Measurements from ENCODE around the gene USP7.
"Not testable (repeated sequence)": the region's sequence is repeated elsewhere in the genome, so short reads cannot be mapped to it uniquely, and the experiment has no call there.

Gene USP7

DNA sequence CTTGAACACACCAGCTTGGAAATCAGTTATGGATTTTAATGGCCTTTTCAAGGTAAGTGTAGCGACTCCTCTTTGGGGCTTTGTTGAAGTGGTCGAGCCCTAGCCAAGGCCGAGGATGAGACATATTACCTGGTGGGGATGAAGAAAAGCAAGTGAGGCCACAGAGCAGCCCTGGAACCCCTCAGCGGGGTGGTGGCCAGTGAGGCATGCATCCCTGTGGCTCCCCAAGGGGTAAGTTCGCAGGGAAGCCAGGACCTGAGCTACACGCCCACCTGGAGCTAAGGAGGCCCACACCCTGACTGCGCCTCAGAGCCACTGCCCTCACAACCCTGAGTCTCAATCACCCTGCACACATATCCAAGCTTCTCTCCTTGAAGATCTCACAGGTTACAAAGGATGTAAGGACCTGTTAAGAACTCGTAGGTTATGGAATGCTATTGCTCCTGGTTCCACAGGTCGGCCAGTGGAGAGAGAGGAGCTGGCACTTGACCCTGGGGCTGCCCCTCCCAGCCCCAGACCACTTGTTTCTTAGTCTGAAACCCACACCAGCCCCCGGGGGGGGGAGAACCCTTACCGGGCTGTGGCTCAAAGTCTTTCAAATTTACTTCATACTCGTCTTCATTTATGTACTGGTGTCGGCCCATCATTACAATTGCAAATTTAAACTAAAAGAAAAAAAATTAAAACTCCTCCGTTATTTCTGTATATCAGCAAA is 69.6 kb downstream of the USP7 start:
- DNase-seq: no peak

DNA sequence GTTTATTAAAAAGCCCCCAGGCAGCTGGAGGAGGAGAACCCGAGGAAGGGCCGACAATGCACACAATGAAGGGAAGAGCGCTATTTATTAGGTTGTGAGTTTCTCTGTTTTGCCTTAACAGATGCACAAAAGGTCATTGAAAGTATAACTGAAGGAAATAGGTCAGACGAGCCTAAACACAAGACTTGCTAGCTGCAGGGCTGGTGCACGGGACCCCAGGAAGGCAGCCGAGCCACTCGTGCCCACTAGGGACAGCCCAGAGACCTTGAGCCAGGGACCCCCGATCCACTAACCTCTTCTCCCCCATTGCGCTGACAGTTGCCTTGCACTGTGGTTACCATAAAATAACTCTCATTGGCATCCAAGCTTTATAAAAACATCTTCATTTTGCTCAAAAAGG is 70.3 kb downstream of the USP7 start:
- no peak for DNase-seq

DNA sequence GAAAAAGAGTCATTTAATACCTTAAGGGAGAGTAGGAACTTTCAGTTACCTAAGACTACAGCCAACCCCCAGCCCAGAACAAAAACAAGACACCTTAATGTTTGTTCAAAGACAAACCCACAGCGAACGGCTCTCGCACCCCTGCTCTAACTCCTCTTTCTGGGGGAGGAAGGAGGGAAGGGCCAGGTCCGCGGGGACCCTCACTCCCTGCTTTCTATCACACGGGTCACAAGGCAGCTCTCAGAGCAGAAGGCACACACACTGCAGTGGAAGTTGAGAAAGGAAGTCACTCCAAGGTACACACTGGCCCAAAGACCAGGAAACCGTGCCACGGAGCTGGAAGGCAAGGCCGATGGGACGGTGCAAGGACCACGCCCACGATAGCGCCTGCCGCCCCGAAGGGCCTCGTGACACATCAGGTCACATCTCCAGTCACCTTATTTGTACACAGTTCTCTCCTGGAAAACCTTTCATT is 71.6 kb downstream of the USP7 start:
- no peak for DNase-seq

DNA sequence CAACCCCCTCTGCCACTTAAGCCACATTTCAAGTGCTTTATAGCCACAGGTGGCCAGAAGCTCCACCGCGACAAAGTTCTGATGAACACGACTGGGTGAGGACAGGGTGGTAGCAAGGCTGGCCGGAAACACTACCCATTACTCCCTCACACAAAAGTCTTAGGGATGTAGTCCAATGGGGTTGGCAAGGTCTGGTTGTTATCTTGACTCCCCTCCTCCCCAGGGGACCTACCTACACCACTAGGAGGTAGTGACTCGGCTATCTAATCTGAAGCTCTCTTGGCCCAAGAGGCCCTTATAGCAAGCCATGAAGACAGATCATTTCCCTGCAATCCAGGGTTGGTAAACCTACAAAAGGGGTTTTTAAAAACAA is 73.2 kb downstream of the USP7 start:
- no peak for DNase-seq

DNA sequence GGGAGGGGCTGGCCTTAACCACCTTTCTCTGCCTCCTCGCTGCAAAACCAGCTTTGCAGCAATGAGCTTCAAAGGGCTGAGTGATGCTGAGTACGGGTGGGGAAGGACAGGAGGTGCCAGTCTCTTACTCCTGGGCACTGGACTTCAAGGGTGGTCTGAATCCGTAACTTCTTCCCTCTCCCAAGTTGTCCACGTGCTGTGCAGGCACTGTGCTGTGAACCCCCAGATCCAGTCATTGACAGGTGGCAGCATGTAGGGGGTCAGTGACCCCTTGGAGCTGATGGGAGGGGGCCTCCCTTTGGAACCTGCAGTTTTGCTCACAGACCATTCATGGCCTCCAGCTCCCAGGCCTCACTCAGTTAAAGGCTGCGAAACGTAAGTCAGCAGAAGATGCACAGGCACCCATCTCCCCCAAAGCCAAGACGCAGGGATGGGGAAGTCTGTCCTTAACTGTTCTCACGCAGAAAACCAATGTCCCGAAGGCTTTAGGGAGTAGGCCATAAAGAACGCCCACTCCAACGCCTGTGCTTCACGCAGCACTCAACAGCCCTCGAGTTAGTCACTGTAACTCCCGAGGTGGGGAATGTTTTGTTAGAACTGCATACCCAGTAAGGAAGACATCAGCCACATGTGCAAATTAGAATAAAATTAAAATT is 73.7 kb downstream of the USP7 start:
- DNase-seq: no peak

DNA sequence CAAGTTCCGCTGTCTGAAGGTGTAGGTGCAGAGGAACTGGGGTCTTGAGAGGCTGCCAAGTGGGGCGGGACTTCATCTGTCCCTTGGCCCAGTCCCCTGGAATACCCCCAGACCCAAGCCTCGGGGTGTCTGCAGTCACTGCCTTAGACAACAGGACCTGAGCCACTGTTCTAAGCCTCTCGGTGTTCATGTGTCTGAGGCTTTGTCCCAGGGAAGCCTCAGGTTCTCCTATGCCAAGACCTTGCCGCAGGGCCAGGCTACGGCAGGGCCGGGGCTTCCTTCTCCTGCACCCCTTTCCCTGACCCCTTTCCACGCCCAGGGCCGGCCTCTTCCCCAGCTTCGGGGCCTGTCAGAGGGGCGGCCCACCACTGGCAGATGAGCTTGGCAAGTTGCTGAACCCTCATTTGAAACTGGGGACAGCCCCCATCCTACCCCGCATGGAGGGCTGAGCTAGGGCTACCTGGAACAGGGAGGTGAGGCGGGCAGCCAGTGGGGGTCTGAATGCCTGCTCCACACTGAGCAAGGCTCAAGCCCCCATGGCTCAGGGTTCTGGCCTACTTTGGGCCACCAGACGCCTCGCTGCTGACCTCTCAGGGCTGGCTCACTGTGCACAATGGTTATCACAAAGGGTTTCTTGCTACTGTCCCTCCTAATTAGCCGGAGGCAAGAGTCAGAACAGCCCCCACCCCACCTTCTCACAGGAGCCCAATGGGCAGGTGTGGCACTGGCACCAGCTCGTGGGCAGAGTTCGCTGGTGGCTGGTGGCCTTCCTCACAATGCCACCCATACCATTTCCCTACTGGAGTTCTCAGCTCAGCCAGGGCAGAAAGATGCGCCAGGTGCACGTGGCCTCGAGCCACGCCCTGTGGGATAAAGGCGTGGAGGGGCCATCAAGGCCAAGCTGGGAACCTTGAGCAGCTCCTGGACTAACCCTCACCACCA is 74.5 kb downstream of the USP7 start:
- DNase-seq: no peak

DNA sequence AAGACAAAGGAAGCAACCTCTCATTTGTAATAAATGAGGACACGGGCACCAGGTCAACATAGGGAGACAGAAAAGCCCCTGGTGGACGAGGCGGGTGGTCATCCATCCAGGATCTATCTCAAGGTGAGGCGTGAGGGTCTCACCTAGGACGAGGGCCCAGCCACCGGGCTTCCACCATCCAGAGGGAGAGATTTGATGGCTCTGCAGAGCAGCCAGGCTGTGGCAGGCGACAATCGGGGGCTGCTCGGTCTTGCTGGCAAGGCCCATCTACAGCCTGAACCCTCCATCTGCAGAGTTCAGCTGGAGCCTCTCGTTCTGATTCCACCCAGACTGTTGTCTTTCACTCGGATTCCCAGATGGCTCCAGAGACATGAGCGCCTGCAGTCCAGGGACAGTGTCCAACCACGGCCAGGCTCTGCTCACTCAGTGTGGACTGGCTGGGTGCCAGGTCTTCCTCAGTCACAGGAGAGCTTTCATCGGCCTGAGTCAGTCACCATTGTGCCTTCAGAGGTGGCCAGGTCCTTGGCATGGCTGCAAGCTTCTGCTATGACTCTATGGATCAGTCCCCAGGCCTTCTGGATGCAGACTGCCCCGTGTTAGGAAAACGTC is 75.7 kb downstream of the USP7 start:
- DNase-seq: no peak

DNA sequence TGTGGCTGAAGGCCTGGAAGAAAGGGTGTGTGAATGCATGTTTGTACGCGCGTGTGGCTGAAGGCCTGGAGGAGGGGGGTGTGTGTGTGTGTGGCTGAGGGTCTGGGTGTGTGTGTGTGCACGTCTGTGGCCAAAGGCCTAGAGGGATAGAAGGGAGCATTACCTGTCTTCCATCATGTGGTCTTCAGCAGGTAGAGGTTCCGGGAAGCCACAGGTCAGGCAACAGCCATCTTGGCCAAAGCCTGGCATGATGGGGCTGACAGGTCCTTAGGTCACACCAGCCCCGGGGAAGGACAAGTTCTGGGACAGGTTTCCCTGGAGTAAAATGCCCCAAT is 76.3 kb downstream of the USP7 start:
- DNase-seq: no peak

DNA sequence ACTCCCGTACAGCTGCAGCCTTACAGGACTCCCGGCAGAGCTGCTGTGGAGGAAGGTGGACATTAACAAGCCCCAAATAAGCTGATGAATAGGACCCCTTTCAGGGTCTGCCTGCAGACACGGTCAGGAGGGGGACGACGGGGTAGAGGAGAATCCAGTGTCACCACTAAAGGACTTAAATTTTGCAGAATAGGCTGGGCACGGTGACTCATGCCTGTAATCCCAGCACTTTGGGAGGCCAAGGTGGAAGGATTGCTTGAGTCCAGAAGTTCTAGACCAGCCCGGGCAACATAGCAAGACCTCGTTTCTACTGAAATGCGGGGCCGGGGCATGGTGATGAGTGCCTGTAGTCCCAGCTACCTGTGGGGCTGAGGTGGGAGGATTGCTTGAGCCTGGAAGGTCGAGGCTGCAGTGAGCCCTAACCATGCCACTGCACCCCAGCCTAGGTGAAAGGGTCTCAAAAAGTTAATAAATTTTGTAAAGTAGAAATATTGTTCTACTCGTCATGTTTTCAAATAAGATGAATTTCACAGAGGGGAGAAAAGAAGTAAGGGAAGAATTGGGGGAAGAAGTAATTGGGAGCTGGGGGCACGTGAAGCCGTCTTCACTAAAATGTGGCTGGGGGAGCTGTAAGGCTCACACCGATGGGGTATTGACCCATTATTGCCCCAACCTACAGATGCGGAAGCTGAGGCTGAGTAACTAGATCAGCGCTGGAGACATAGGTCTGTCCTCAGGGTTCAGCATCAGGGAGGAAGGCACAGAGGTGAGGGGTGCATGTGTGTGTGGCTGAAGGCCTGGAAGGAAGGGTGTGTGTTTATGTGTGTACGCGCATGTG is 76.9 kb downstream of the USP7 start:
- no peak for DNase-seq

DNA sequence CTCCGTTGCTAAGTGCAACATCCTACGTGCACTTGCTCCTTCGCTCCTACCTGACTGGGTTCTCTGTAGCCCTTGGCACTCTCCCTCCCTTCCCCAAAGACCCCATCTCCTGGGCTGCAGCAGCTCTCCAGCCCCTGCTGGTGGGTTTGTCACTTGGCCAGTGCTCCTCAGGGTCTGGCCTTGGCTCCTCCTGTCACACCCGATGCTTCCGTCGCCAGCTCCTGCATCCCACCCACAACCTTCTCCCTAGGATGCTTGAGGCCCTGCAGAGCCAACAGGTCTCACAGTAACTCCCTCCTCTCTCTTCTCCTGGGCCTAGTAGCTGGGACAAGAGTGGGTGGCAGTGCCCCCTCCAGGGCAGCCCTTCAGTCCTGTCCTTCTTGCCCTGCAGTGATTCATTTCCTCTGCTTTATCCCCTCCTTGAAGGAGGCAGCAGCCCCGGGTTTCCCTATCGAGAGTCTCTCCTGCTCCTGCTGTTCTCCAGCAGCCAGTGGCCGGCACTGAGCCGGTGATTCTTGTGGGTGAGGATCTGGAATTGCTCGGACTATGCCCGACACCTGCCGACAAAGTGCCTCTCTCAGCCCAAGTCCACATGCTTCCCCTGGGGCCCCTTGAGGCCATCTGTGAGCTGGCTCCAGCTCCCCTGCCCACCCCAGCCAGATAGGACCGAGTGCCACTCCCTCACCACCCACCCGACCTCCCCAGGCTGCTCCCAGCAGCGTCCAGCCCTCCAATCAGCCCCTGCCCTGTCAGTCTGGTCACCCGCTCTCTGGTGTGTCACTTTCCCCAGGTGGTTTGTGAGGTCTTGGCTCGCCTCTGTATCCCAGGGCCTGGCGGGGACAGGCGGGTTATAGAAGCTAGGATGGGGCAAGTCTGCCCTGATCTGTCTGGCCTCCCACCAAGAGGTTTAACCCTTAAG is 77.8 kb downstream of the USP7 start:
- no peak for DNase-seq

DNA sequence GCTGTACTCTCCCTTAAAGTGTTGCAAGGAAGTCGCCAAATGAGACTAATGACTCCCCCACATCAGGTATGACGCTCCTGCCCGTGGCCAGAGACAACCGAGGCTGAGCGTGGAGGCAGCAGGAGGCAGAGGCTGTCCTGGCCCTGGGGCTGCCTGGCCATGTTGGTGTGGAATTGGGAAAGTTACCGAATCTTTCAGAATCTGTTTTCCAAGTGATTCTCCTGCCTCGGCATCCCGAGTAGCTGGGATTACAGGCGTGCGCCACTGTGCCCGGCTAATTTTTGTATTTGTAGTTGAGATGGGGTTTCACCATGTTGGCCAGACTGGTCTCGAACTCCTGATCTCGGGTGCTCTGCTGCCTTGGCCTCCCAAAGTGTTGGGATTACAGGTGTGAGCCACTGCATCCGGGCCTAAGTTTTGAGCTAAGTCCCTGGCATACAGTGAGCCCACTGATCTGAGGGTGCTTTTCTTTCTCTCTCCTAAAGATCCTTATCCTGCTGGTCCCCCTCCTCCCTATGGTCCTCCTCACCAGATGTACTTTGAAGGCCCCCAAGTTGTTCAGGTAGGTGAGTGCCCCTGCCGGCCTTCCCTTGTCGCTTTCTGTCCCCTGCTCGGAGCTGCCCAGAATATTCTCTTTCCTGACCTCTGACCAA is 80.9 kb downstream of the USP7 start:
- DNase-seq: no peak

DNA sequence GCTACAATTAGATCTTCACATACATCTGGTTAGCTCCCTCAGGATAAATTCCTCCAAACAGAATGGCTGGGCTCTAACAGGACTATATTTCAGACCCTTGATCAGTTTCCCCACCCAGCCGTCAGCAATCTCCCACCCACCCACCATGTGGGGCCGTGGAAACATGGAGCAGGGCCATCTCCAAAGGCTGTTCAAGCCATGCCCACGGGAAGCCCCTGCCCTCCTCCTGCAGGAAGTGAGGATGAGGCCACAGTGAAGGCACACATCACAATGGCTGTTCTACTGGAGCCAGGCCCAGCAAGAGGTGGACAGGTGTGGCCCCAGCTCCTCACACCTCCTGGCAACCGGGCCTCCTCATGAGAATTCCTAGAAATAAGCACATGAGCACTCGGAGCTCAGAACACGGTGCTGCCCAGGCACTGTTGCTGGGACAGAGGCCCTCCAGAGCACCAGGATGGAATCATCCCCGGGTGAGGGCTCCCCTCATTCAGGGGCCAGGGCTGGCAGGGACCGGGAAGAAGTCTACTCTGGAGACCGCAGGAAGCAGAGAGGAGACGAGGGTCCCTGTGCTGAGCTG is 81.6 kb downstream of the USP7 start, which contains the start of gene LITAFD:
Gene LITAFD, plus strand, starts transcription at position 311 of the 577 bp plus-strand sequence. CDS start 2,005 bp downstream, outside the sequence.
- DNase-seq: no peak

DNA sequence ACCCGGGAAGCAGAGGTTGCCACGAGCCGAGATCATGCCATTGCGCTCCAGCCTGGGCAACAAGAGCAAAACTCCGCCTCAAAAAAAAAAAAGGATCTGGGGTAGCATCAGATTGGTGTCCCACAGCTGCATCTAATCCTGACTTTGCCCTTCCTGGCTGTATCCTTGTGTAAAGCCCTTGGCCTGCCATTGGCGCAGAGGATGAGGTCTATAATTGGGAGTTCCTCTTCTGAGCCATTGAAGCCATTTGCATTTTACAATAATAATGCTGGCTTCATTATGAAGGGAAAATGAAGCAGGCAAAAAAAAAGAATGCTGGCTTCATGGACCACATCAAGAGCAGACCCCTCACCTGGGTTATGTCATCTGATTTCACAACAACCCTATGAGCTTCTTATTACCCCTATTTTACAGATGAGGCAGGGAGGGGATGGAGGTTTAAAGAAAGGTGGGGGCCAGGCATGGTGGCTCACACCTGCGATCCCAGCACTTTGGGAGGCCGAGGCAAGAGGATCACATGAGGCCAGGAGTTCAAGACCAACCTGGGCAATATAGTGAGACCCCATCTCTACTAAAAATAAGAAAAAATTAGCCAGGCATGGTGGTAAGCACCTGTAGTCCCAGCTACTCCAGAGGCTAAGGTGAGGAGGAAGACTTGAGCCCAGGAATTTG is 82.7 kb downstream of the USP7 start:
- DNase-seq: no peak

DNA sequence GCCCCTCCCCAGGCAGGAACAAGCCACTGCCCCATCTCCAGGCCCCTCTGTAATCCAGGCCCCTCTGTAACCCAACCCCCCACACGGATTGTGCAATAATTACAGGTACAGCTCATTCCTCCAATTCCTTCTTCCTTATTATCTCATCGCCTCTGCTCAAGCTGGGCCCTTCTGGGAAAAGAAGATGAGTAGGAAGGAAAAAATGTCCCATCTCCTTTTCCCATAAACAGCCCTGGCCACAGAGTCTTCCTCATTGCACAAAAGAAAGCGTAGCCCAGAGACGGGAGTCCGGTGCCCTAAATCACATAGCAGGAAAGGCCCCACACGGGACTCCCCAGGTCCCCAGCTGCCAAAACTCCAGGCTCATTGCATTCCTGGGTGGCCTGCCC is 85.2 kb downstream of the USP7 start:
- no peak for DNase-seq

DNA sequence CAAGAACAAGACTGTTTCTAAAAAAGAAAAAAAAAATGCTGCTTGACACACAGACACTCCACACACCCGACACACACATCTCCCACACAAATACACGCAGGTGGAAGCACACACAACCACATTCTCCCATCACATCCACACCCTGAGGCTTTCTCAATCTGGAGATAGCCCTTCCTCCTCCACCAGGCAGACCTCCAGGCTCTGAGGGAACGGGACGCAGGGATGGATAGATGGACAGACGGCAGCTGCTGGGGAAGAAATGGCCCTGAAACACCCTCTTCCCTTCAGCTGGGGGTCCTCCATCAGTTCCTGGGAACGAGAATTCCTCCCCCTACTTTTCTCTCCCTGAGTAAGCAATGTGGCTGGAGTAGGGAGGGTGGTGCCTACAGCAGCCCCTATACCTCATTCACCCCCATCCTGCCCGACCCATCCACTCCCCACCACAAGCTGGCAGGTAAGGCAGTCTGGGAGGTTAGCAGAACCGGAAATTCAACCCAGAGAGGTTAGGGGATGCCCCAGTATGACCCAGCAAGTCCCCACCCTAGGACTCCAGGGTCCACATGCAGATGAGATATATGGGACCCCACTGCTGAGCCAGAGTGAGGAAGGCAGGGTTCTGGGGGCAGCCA is 85.7 kb downstream of the USP7 start:
- DNase-seq: no peak

DNA sequence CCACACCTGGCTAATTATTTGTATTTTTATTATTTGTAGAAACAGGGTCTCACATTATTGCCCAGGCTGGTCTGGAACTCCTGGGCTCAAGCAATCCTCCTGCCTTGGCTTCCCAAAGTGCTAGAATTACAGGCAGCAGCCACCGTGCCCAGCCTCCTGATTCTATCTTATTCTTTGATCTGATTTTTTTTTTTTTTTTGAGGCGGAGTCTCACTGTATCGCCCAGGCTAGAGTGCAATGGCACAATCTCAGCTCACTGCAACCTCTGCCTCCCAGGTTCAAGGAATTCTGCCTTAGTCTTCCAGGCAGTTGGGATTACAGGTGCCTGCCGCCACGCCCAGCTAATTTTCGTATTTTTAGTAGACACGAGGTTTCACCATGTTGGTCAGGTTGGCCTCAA is 88.4 kb downstream of the USP7 start:
- not testable (repeated sequence) for DNase-seq

DNA sequence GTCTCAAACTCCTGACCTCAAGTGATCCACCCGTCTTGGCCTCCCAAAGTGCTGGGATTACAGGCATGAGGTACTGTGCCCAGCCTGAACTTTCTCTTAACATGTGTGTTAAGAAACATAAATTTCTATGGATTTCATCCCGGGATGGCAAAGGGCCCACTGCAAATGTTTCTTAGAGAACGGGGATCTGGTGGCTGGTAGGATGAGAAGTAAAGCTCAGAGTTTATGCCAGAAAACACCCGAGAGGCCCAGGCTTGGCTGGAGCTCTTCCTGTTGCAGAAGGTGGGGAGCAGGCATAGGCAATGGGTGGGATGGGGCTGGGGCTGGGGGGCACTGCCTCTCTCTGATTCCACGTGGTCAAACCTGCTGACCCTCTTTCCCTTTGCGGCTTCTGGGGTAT is 89.3 kb downstream of the USP7 start:
- no peak for DNase-seq

DNA sequence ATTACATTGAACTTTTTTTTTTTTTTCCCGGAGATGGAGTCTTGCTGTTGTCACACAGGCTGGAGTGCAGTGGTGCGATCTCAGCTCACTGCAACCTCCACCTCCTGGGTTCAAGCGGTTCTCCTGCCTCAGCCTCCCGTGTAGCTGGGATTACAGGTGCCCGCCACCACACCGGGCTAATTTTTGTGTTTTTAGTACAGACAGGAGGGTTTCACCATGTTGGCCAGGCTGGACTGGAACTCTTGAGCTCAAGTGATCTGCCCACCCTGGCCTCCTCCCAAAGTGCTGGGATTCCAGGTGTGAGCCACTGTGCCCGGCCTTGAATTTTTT is 89.9 kb downstream of the USP7 start:
- DNase-seq: not testable (repeated sequence)
